HepG2 (cell line): ENCODE measurements around the gene RUNX2. TPM values are rescaled to one million over a fixed set of nuclear protein-coding genes. Genes with fewer than 3 reads are reported as not detected.
A peak's percentile ranks its signal among the peaks of the same experiment; 100 is the strongest.

Experiments used
- ARID4A ChIP-seq: sonication (generic); formaldehyde crosslinking; IDR thresholded peaks from 2 replicates; pipeline ENCODE4 v1.5.0; 2020; ENCODE audit warnings: mild to moderate bottlenecking, missing genetic modification reagents, borderline replicate concordance
- ATF7-NPFF ChIP-seq: sonication (generic); formaldehyde crosslinking; IDR thresholded peaks from 2 replicates; pipeline ENCODE4 v1.8.1; 2023; ENCODE audit warnings: mild to moderate bottlenecking, low read depth, missing genetic modification reagents, moderate library complexity
- CEBPZ ChIP-seq: IDR thresholded peaks from 2 replicates; pipeline ENCODE4 v1.6.1; 2012; ENCODE audit warnings: low read length, improper control_type of control experiment
- ETV5 ChIP-seq: IDR thresholded peaks from 2 replicates; pipeline ENCODE4 v1.6.1; 2018; ENCODE audit warnings: missing biosample characterization, missing genetic modification reagents, inconsistent platforms, borderline replicate concordance
- GATAD1 ChIP-seq: IDR thresholded peaks from 2 replicates; pipeline ENCODE4 v1.6.1; 2016; ENCODE audit warnings: missing genetic modification reagents, missing compliant biosample characterization
- KLF16 ChIP-seq, 2 experiments: sonication (generic) in 1 of 2; formaldehyde crosslinking in 1 of 2; IDR thresholded peaks; 2 replicates each; pipeline versions ENCODE4 v1.6.1 to v1.8.0; 2016 to 2023; ENCODE audit warnings: missing genetic modification reagents in 2 of 2, missing compliant biosample characterization in 1 of 2
- MEIS2 ChIP-seq: sonication (generic); formaldehyde crosslinking; IDR thresholded peaks from 2 replicates; pipeline ENCODE4 v1.9.0; 2021; ENCODE audit warnings: mild to moderate bottlenecking, missing genetic modification reagents
- MIER2 ChIP-seq: IDR thresholded peaks from 2 replicates; pipeline ENCODE4 v1.6.1; 2016; ENCODE audit warnings: missing biosample characterization, missing genetic modification reagents
- NONO ChIP-seq, 2 experiments: fragments of 450-650 bp in 1 of 2; sonication (generic) in 1 of 2; formaldehyde crosslinking in 1 of 2; IDR thresholded peaks in 1 of 2; conservative IDR thresholded peaks in 1 of 2; 2 replicates each; pipeline versions ENCODE4 v1.6.1 to v1.8.0; 2017 to 2022; ENCODE audit warnings: mild to moderate bottlenecking in 1 of 2, missing genetic modification reagents in 1 of 2, moderate library complexity in 1 of 2
- NR2F1 ChIP-seq, 2 experiments: fragments of 450-650 bp in 1 of 2; formaldehyde crosslinking in 1 of 2; IDR thresholded peaks; 2 replicates each; pipeline versions ENCODE4 v1.5.0 to v1.6.1; 2016 to 2020; ENCODE audit warnings: mild to moderate bottlenecking in 1 of 2, missing compliant biosample characterization in 1 of 2, missing genetic modification reagents in 1 of 2, moderate library complexity in 1 of 2
- PPARG ChIP-seq: conservative IDR thresholded peaks from 2 replicates; pipeline ENCODE4 v1.6.1; 2016; ENCODE audit warnings: missing biosample characterization, missing genetic modification reagents
- TRIM24 ChIP-seq: sonication (generic); formaldehyde crosslinking; IDR thresholded peaks from 2 replicates; pipeline ENCODE4 v1.8.0; 2022; ENCODE audit warnings: mild to moderate bottlenecking, missing genetic modification reagents
- WIZ ChIP-seq: sonication (generic); formaldehyde crosslinking; IDR thresholded peaks from 2 replicates; pipeline ENCODE4 v1.5.1; 2020; ENCODE audit warnings: mild to moderate bottlenecking, missing genetic modification reagents
- ZFP82 ChIP-seq: sonication (generic); formaldehyde crosslinking; IDR thresholded peaks from 2 replicates; pipeline ENCODE4 v1.5.1; 2020; ENCODE audit warnings: mild to moderate bottlenecking, missing genetic modification reagents, borderline replicate concordance
- ZNF281 ChIP-seq: sonication (generic); formaldehyde crosslinking; IDR thresholded peaks from 2 replicates; pipeline ENCODE4 v1.4.0; 2020; ENCODE audit warnings: missing genetic modification reagents, borderline replicate concordance
- ZNF3 ChIP-seq: IDR thresholded peaks from 2 replicates; pipeline ENCODE4 v1.7.0; 2017; ENCODE audit warnings: inconsistent platforms
- ZNF350 ChIP-seq: sonication (generic); formaldehyde crosslinking; IDR thresholded peaks from 2 replicates; pipeline ENCODE4 v1.4.0; 2020; ENCODE audit warnings: mild to moderate bottlenecking, low read depth, missing genetic modification reagents, borderline replicate concordance
- ZNF775 ChIP-seq: sonication (generic); formaldehyde crosslinking; IDR thresholded peaks from 2 replicates; pipeline ENCODE4 v1.4.0; 2020; ENCODE audit warnings: missing genetic modification reagents, mild to moderate bottlenecking, moderate library complexity, borderline replicate concordance
- polyA plus RNA-seq, 8 experiments: library from polyadenylated mRNA; depleted of rRNA in 3 of 8; stranded (reverse) in 7 of 8; unstranded in 1 of 8; fragments of >200 nt; fragmentation: Illumina TruSeq in 4 of 8; extraction: Trizol in 4 of 8; gene quantifications; 2 replicates each; pipeline versions ENCODE4 v1.2.1 to v1.2.3, GENCODE V29; 2011 to 2016; ENCODE audit warnings: low read depth in 4 of 8, missing spikeins in 1 of 8, mixed read lengths in 1 of 8; ENCODE audit not compliant: insufficient read depth in 1 of 8
- total RNA-seq, 5 experiments: library from RNA; depleted of rRNA; stranded (reverse); fragments of >200 nt; fragmentation: Illumina TruSeq; extraction: Trizol; gene quantifications; 2 replicates each; pipeline ENCODE4 v1.2.3, GENCODE V29; 2016; ENCODE audit warnings: low read depth in 1 of 5

The RUNX2 gene
- total and polyA plus RNA-seq, 2 of the 13 experiments (the other 11 are each of a cell fraction or from before 2014, with no cell fraction given) = not detected

GRCh38 chr6:45686841-45687569 lies 358.9 kb downstream of the RUNX2 start (continued):
- TF ChIP-seq PPARG (no peak), ETV5 (peak; percentile 55; the same call in 1 of the 2 replicates), CEBPZ (no peak), WIZ (CRISPR knock-in tag) (peak; percentile 36; the same call in 1 of the 2 replicates), GATAD1 (no peak), ARID4A (CRISPR knock-in tag) (no peak), TRIM24 (CRISPR knock-in tag) (0 out of 2 replicates have a peak, but pooled peaks have one; percentile 47), ZFP82 (CRISPR knock-in tag) (no peak), KLF16 (CRISPR knock-in tag; IDR thresholded peaks at IDR 0.05) (no peak), MEIS2 (CRISPR knock-in tag) (0 out of 2 replicates have a peak, but pooled peaks have one; percentile 16), ZNF281 (0 out of 2 replicates have a peak, but pooled peaks have one; percentile 19), ZNF775 (no peak), NONO (IDR thresholded peaks at IDR 0.05) (no peak), NONO (CRISPR knock-in tag; conservative IDR thresholded peaks at IDR 0.05) (no peak), ZNF3 (no peak), ATF7-NPFF (CRISPR knock-in tag) (no peak), NR2F1 (CRISPR knock-in tag; IDR thresholded peaks at IDR 0.05) (no peak), MIER2 (CRISPR knock-in tag) (0 out of 2 replicates have a peak, but pooled peaks have one; percentile 29), ZNF350 (CRISPR knock-in tag) (no peak)
